ENCODE measurements around the gene SERTAD4. TPM values are rescaled to one million over a fixed set of nuclear protein-coding genes. Genes with fewer than 3 reads are reported as not detected.

Gene SERTAD4
- total and polyA plus RNA-seq, 2 experiments from 2014 or later, result 1.3 to 1.6 TPM

DNA sequence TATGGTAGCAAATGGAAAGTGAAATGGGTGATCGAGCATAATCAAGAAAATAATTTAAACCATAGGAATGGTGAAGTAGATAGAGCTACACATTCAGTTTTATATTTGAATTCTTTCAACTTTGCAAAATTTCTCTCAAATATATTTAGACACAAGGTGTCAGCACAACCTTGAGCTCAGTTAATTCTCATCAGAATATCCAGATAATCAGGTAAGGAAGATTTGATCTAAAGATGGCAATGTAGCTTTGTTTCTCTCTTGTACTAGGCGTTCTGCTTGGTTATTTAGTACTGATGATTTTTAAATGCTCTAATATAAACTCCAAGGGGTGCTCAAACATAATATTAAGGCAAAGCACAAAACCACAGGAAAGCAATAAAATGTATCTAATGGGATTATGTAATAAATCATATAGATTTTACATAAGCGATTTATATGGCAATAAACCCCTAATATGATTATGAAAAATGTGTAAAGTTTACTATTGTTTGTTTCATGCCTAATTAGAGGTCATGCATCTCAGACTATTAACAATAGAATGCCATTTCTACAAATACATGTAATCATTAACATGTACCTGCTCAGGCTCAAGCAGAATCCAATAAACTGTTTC, 32.4 kb upstream of the SERTAD4 start:
- DNase-seq (ENCODE audit: low spot score) (no peak), ATAC-seq (no peak)
- Histone ChIP-seq H2AFZ (no peak overlapping the region), H3K36me3 (ENCODE audit: insufficient read depth) (no peaks in the 10 kb centered on the region), H3K4me1 (ENCODE audit: insufficient read depth) (no peaks in the 10 kb centered on the region), H3K27me3 (ENCODE audit: insufficient read depth) (no peaks in the 10 kb centered on the region), H3K4me2 (no peak overlapping the region), H3F3A (replicated peaks; ENCODE audit: low read depth) (no peaks in the 10 kb centered on the region), H3K27ac (ENCODE audit: low read depth) (no peak overlapping the region), H4K20me1 (replicated peaks; ENCODE audit: insufficient read depth) (no peaks in the 10 kb centered on the region), H3K4me3 (no peak overlapping the region), H3K9me2 (ENCODE audit: insufficient read depth) (0 out of 2 replicates have a peak, but pooled peaks cover 3% of the 10 kb centered on the region), H3K79me2 (replicated peaks; ENCODE audit: insufficient read depth) (no peaks in the 10 kb centered on the region)
- no peak overlapping the region for H3K27ac Mint-ChIP-seq
- H3K4me3 Mint-ChIP-seq, result no peak overlapping the region
- no peaks in the 10 kb centered on the region for H3K27me3 Mint-ChIP-seq (ENCODE audit: insufficient read depth, low read depth, poor library complexity)
- no peaks in the 10 kb centered on the region; the same call in 2 of the 3 replicates for H3K36me3 Mint-ChIP-seq (ENCODE audit: low read depth)
- TF ChIP-seq, protein P1, sequence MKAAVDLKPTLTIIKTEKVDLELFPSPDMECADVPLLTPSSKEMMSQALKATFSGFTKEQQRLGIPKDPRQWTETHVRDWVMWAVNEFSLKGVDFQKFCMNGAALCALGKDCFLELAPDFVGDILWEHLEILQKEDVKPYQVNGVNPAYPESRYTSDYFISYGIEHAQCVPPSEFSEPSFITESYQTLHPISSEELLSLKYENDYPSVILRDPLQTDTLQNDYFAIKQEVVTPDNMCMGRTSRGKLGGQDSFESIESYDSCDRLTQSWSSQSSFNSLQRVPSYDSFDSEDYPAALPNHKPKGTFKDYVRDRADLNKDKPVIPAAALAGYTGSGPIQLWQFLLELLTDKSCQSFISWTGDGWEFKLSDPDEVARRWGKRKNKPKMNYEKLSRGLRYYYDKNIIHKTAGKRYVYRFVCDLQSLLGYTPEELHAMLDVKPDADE (IDR thresholded peaks at IDR 0.05), result no peak
- TF ChIP-seq CTCF (conservative IDR thresholded peaks at IDR 0.05; ENCODE audit: low read depth in 2 of 2), result peak in 1 of 2 experiments; percentile 10; a peak in 1 of 4 replicates
- H3K4me1 Mint-ChIP-seq, result no peaks in the 10 kb centered on the region
- H3K9me3 Mint-ChIP-seq, result no peaks in the 10 kb centered on the region; the same call in 2 of the 3 replicates

- Histone ChIP-seq H3K27ac (ENCODE audit: low read depth) (no peak overlapping the region), H3K36me3 (ENCODE audit: insufficient read depth) (no peaks in the 10 kb centered on the region), H4K20me1 (replicated peaks; ENCODE audit: insufficient read depth) (no peaks in the 10 kb centered on the region), H3K79me2 (replicated peaks; ENCODE audit: insufficient read depth) (no peaks in the 10 kb centered on the region), H3K4me3 (no peak overlapping the region), H3K4me2 (no peak overlapping the region), H3K9me2 (ENCODE audit: insufficient read depth) (0 out of 2 replicates have a peak, but pooled peaks cover 3% of the 10 kb centered on the region), H2AFZ (no peak overlapping the region), H3K27me3 (ENCODE audit: insufficient read depth) (no peaks in the 10 kb centered on the region), H3F3A (replicated peaks; ENCODE audit: low read depth) (no peaks in the 10 kb centered on the region), H3K4me1 (ENCODE audit: insufficient read depth) (no peaks in the 10 kb centered on the region)
- TF ChIP-seq STAT1 (IDR thresholded peaks at IDR 0.05; ENCODE audit: unreplicated experiment), result no peak
- DNase-seq (ENCODE audit: low spot score), result no peak
- no peak overlapping the region for H3K4me3 Mint-ChIP-seq
- no peaks in the 10 kb centered on the region for H3K36me3 Mint-ChIP-seq (ENCODE audit: low read depth)
- H3K9me3 Mint-ChIP-seq, result no peaks in the 10 kb centered on the region; the same call in 2 of the 3 replicates
- ATAC-seq, result no peak
- H3K4me1 Mint-ChIP-seq, result no peaks in the 10 kb centered on the region
- no peak overlapping the region for H3K27ac Mint-ChIP-seq
- H3K27me3 Mint-ChIP-seq (ENCODE audit: insufficient read depth, low read depth, poor library complexity), result no peaks in the 10 kb centered on the region
These were observed 30.9 kb upstream of the SERTAD4 start for GRCh38 chr1:210201681-210202080.

- H3K4me3 Mint-ChIP-seq, result no peak overlapping the region
- Histone ChIP-seq H3K36me3 (ENCODE audit: insufficient read depth) (no peaks in the 10 kb centered on the region), H2AFZ (peak overlapping the region; percentile 90; the same call in 1 of the 2 replicates), H3K79me2 (replicated peaks; ENCODE audit: insufficient read depth) (no peaks in the 10 kb centered on the region), H4K20me1 (replicated peaks; ENCODE audit: insufficient read depth) (no peaks in the 10 kb centered on the region), H3K4me2 (no peak overlapping the region), H3K27me3 (ENCODE audit: insufficient read depth) (no peaks in the 10 kb centered on the region), H3K9me2 (ENCODE audit: insufficient read depth) (no peaks in the 10 kb centered on the region), H3K4me3 (no peak overlapping the region), H3K4me1 (ENCODE audit: insufficient read depth) (peaks cover 2% of the 10 kb centered on the region), H3F3A (replicated peaks; ENCODE audit: low read depth) (no peaks in the 10 kb centered on the region), H3K27ac (ENCODE audit: low read depth) (no peak overlapping the region)
- H3K36me3 Mint-ChIP-seq (ENCODE audit: low read depth), result no peaks in the 10 kb centered on the region
- DNase-seq (ENCODE audit: low spot score) (no peak), ATAC-seq (no peak)
- peaks cover 9% of the 10 kb centered on the region for H3K9me3 Mint-ChIP-seq
- no peak overlapping the region for H3K27ac Mint-ChIP-seq
- TF ChIP-seq STAT1 (IDR thresholded peaks at IDR 0.05; ENCODE audit: unreplicated experiment), result no peak
- TF ChIP-seq CREB1 (CRISPR knock-in tag; IDR thresholded peaks at IDR 0.05; ENCODE audit: low read depth), result no peak
- no peak for TF ChIP-seq EZH2phosphoT487 (IDR thresholded peaks at IDR 0.05; ENCODE audit: unreplicated experiment)
- peaks cover 4% of the 10 kb centered on the region for H3K4me1 Mint-ChIP-seq
- H3K27me3 Mint-ChIP-seq (ENCODE audit: insufficient read depth, low read depth, poor library complexity), result no peaks in the 10 kb centered on the region
These were observed 24.8 kb upstream of the SERTAD4 start for GRCh38 chr1:210207597-210208450.
